SK-N-MC (cell line): Measurements from ENCODE around the gene DENND2A.

ENCODE experiments used
- EZH2 ChIP-seq: fragments of 200-600 bp; sonication (generic); IDR thresholded peaks from one replicate; pipeline ENCODE4 v1.6.1; 2017; ENCODE audit warnings: antibody characterized with exemption
- POLR2AphosphoS5 ChIP-seq: IDR thresholded peaks from 2 replicates; pipeline ENCODE4 v1.6.1; 2012; ENCODE audit warnings: mild to moderate bottlenecking, low read depth, low read length, borderline replicate concordance

DNA sequence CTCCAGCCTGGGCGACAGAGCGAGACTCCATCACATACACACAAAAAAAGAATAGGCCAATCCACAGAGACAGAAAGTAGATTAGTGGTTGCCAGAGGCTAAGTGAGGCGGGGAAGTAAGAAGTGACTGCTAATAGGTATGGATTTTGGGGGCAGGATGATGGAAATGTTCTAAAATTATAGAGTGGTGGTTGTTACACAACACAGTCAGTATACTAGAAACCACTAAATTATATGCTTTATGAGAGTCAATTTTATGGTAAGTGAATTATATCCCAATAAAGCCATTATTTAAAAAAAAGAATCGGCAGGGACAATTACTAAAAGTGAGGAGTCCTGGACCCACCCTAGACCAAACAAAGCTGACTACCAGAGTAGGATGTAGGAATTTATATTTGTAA is 24.3 kb downstream of the DENND2A start:
- TF ChIP-seq EZH2 (no peak), POLR2AphosphoS5 (no peak)
